Kidney epithelial cell (primary cell): ENCODE results near the gene ARID5B. TPM values are rescaled to one million over a fixed set of nuclear protein-coding genes. Genes with fewer than 3 reads are reported as not detected.
"Not testable (repeated sequence)": the region's sequence is repeated elsewhere in the genome, so short reads cannot be mapped to it uniquely, and the experiment has no call there.

Experiments used
- DNase-seq: peaks from one replicate; pipeline ENCODE4 v3.0.0-alpha.2; 2010; ENCODE audit warnings: low read depth
- H3K27me3 ChIP-seq: 2 replicates; pipeline ENCODE4 v1.6.0; 2011; ENCODE audit warnings: low read length; ENCODE audit not compliant: control insufficient read depth, insufficient read depth
- H3K36me3 ChIP-seq: 2 replicates; pipeline ENCODE4 v1.5.1; 2011; ENCODE audit warnings: low read length; ENCODE audit not compliant: control insufficient read depth, insufficient read depth
- H3K4me3 ChIP-seq: 2 replicates; pipeline ENCODE4 v1.5.1; 2011; ENCODE audit warnings: low read depth, mild to moderate bottlenecking, control low read depth, low read length
- CTCF ChIP-seq: IDR thresholded peaks from 2 replicates; pipeline ENCODE4 v1.5.1; 2011; ENCODE audit warnings: mild to moderate bottlenecking, moderate library complexity, low read length, control low read depth, inconsistent platforms; ENCODE audit not compliant: insufficient read depth, poor library complexity, severe bottlenecking
- total RNA-seq: library from RNA; depleted of rRNA; stranded (reverse); fragments of >200 nt; gene quantifications from 2 replicates; pipeline ENCODE4 v1.2.3, GENCODE V29; 2015

ARID5B gene
- total RNA-seq, 1 donor from 2014 or later, result 11.6 TPM

- TF ChIP-seq CTCF, result no peak
Measured at GRCh38 chr10:61971003-61971325, 69.5 kb downstream of the ARID5B start.

GRCh38 chr10:61973169-61973568 is 71.7 kb downstream of the ARID5B start:
- Histone ChIP-seq H3K36me3 (peaks cover 1% of the 10 kb centered on the region), H3K4me3 (no peak overlapping the region), H3K27me3 (no peaks in the 10 kb centered on the region)
- no peak for DNase-seq
- no peak for TF ChIP-seq CTCF

More at GRCh38 chr10:61971003-61971325, 69.5 kb downstream of the ARID5B start:
- DNase-seq, result no peak
- no peaks in the 10 kb centered on the region for H3K27me3 ChIP-seq
- no peak overlapping the region for H3K4me3 ChIP-seq
- peaks cover 1% of the 10 kb centered on the region for H3K36me3 ChIP-seq

GRCh38 chr10:61973906-61974305 is 72.4 kb downstream of the ARID5B start:
- DNase-seq, result no peak
- no peak overlapping the region for H3K4me3 ChIP-seq
- peaks cover 1% of the 10 kb centered on the region for H3K36me3 ChIP-seq
- H3K27me3 ChIP-seq, result no peaks in the 10 kb centered on the region
- no peak for TF ChIP-seq CTCF

GRCh38 chr10:61974601-61975390 is 73.3 kb downstream of the ARID5B start:
- no peaks in the 10 kb centered on the region for H3K27me3 ChIP-seq
- DNase-seq, result no peak
- H3K36me3 ChIP-seq, result no peaks in the 10 kb centered on the region
- no peak overlapping the region for H3K4me3 ChIP-seq
- TF ChIP-seq CTCF, result no peak

GRCh38 chr10:61975391-61975932 is 74.0 kb downstream of the ARID5B start:
- no peaks in the 10 kb centered on the region for H3K27me3 ChIP-seq
- no peak for TF ChIP-seq CTCF
- no peaks in the 10 kb centered on the region for H3K36me3 ChIP-seq
- H3K4me3 ChIP-seq, result no peak overlapping the region
- DNase-seq, result no peak

GRCh38 chr10:61976951-61977721 is 75.6 kb downstream of the ARID5B start:
- not testable (repeated sequence) for H3K4me3 ChIP-seq, DNase-seq, H3K36me3 ChIP-seq, H3K27me3 ChIP-seq
